HG02973 (cell line): ENCODE data around the gene TFEB.

Source experiments
- ATAC-seq: cut with Tn5 transposase; IDR thresholded peaks from one replicate; pipeline ENCODE4 v1.9.1; 2021; ENCODE audit warnings: moderate library complexity; ENCODE audit not compliant: unreplicated experiment

The TFEB gene

GRCh38 chr6:41740366-41741162 lies 5.2 kb upstream of the TFEB start:
- no peak for ATAC-seq

- no peak for ATAC-seq
Observed at GRCh38 chr6:41739041-41739440, 3.6 kb upstream of the TFEB start.

- ATAC-seq, result no peak
Observed at GRCh38 chr6:41737591-41738130, 2.3 kb upstream of the TFEB start.

- no peak for ATAC-seq
Observed at GRCh38 chr6:41736800-41737555, 1.6 kb upstream of the TFEB start.

GRCh38 chr6:41736186-41736733 lies 852 bp upstream of the TFEB start:
- no peak for ATAC-seq

- peak; percentile 17 for ATAC-seq
Observed at GRCh38 chr6:41734666-41735426, 562 bp downstream of the TFEB start.

- peak; percentile 34 for ATAC-seq
Observed at GRCh38 chr6:41733707-41734665, 1.4 kb downstream of the TFEB start.

- ATAC-seq, result no peak
Observed at GRCh38 chr6:41733360-41733706, 2.1 kb downstream of the TFEB start.

GRCh38 chr6:41732591-41733359 lies 2.6 kb downstream of the TFEB start:
- ATAC-seq, result no peak

- no peak for ATAC-seq
Observed at GRCh38 chr6:41732149-41732548, 3.3 kb downstream of the TFEB start.

- no peak for ATAC-seq
Observed at GRCh38 chr6:41731561-41732086, 3.8 kb downstream of the TFEB start.

GRCh38 chr6:41730531-41731436 lies 4.6 kb downstream of the TFEB start:
- ATAC-seq, result no peak

GRCh38 chr6:41729624-41730023 lies 5.8 kb downstream of the TFEB start:
- ATAC-seq, result no peak

- ATAC-seq, result no peak
Observed at GRCh38 chr6:41728954-41729353, 6.5 kb downstream of the TFEB start.

GRCh38 chr6:41728073-41728936 lies 7.1 kb downstream of the TFEB start:
- ATAC-seq, result no peak

- no peak for ATAC-seq
Observed at GRCh38 chr6:41727705-41728072, 7.7 kb downstream of the TFEB start.

GRCh38 chr6:41726876-41727275 lies 8.5 kb downstream of the TFEB start:
- no peak for ATAC-seq
